Neuronal stem cell (in vitro differentiated cells): ENCODE measurements around the gene SCIMP.
"Not testable (repeated sequence)": the region's sequence is repeated elsewhere in the genome, so short reads cannot be mapped to it uniquely, and the experiment has no call there.

Source experiments
- DNase-seq: peaks from one replicate; pipeline ENCODE4 v3.0.0-alpha.2; 2013; ENCODE audit warnings: low spot score
- H2AFZ ChIP-seq: one replicate; pipeline ENCODE4 v1.6.1; 2013; ENCODE audit warnings: mild to moderate bottlenecking, low read length, inconsistent platforms
- H2AK5ac ChIP-seq: 2 replicates; pipeline ENCODE4 v1.6.1; 2013; ENCODE audit warnings: low read depth, mild to moderate bottlenecking, inconsistent platforms, low read length, moderate library complexity, mixed read lengths
- H2BK120ac ChIP-seq: 2 replicates; pipeline ENCODE4 v1.6.1; 2013; ENCODE audit warnings: low read depth, mild to moderate bottlenecking, inconsistent platforms, low read length, moderate library complexity, mixed read lengths
- H2BK12ac ChIP-seq: one replicate; pipeline ENCODE4 v1.6.1; 2013; ENCODE audit warnings: low read length, inconsistent platforms
- H2BK15ac ChIP-seq: 2 replicates; pipeline ENCODE4 v1.6.1; 2013; ENCODE audit warnings: mild to moderate bottlenecking, low read length, inconsistent platforms, mixed read lengths
- H2BK5ac ChIP-seq: one replicate; pipeline ENCODE4 v1.6.1; 2013; ENCODE audit warnings: inconsistent platforms, mild to moderate bottlenecking, low read length, moderate library complexity
- H3K14ac ChIP-seq: one replicate; pipeline ENCODE4 v1.6.1; 2013; ENCODE audit warnings: low read length, inconsistent platforms
- H3K18ac ChIP-seq: 2 replicates; pipeline ENCODE4 v1.6.1; 2013; ENCODE audit warnings: low read length, inconsistent platforms
- H3K23ac ChIP-seq: 2 replicates; pipeline ENCODE4 v1.6.1; 2013; ENCODE audit warnings: low read depth, mild to moderate bottlenecking, mixed read lengths, low read length, inconsistent platforms; ENCODE audit not compliant: poor library complexity
- H3K27ac ChIP-seq: replicated peaks from 3 replicates; pipeline ENCODE4 v1.5.1; 2013; ENCODE audit warnings: low read length, inconsistent platforms
- H3K27me3 ChIP-seq, 3 experiments: 2 replicates each; pipeline ENCODE4 v1.6.1; 2013; ENCODE audit warnings: low read length in 3 of 3, mild to moderate bottlenecking in 2 of 3, inconsistent platforms in 1 of 3, low read depth in 1 of 3, mixed read lengths in 1 of 3, moderate library complexity in 1 of 3; ENCODE audit not compliant: control insufficient read depth in 3 of 3, insufficient read depth in 3 of 3
- H3K36me3 ChIP-seq, 2 donors: replicated peaks in 1 of 2; 2 replicates each; pipeline ENCODE4 v1.6.1; 2013; ENCODE audit warnings: low read length in 2 of 2; ENCODE audit not compliant: control insufficient read depth in 2 of 2, insufficient read depth in 2 of 2
- H3K4ac ChIP-seq: 2 replicates; pipeline ENCODE4 v1.6.1; 2013; ENCODE audit warnings: inconsistent platforms, mild to moderate bottlenecking, low read length, moderate library complexity
- H3K4me1 ChIP-seq, 2 donors: 1 replicate in 1 of 2; 2 replicates in 1 of 2; pipeline ENCODE4 v1.6.1; 2013; ENCODE audit warnings: low read length in 2 of 2, low read depth in 1 of 2; ENCODE audit not compliant: control insufficient read depth in 2 of 2, insufficient read depth in 1 of 2
- H3K4me2 ChIP-seq: one replicate; pipeline ENCODE4 v1.6.1; 2013; ENCODE audit warnings: mild to moderate bottlenecking, low read length, inconsistent platforms; ENCODE audit not compliant: insufficient read depth, poor library complexity, severe bottlenecking
- H3K4me3 ChIP-seq, 2 donors: 2 replicates each; pipeline ENCODE4 v1.5.1; 2013; ENCODE audit warnings: low read length in 2 of 2, mild to moderate bottlenecking in 2 of 2, inconsistent platforms in 1 of 2, moderate library complexity in 1 of 2
- H3K79me1 ChIP-seq: one replicate; pipeline ENCODE4 v1.6.1; 2013; ENCODE audit warnings: low read depth, mild to moderate bottlenecking, inconsistent platforms, low read length, moderate library complexity
- H3K9ac ChIP-seq: one replicate; pipeline ENCODE4 v1.6.1; 2013; ENCODE audit warnings: mild to moderate bottlenecking, low read depth, low read length, inconsistent platforms; ENCODE audit not compliant: poor library complexity
- H3K9me3 ChIP-seq, 2 donors: replicated peaks in 1 of 2; 2 replicates each; pipeline versions ENCODE3 to v1.6.1; 2013; ENCODE audit warnings: low read length in 2 of 2, mild to moderate bottlenecking in 2 of 2, inconsistent platforms in 1 of 2, low read depth in 1 of 2, mixed read lengths in 1 of 2, moderate library complexity in 1 of 2; ENCODE audit not compliant: control insufficient read depth in 2 of 2, insufficient read depth in 1 of 2
- H4K8ac ChIP-seq: one replicate; pipeline ENCODE4 v1.6.1; 2013; ENCODE audit warnings: low read depth, mild to moderate bottlenecking, inconsistent platforms, low read length, moderate library complexity
- H4K91ac ChIP-seq: one replicate; pipeline ENCODE4 v1.6.1; 2013; ENCODE audit warnings: low read length, low read depth, mild to moderate bottlenecking, inconsistent platforms; ENCODE audit not compliant: poor library complexity
- WGBS, 2 donors: extraction: QIAGEN DNeasy Blood & Tissue Kit; methylation state at CpG; one replicate each; pipeline ENCODE4 v1.1.7; 2013; ENCODE audit warnings: missing lambda C conversion rate in 2 of 2, mixed read lengths in 1 of 2; ENCODE audit not compliant: insufficient read length in 2 of 2, insufficient replicate concordance in 1 of 2; ENCODE audit errors: extremely low coverage in 2 of 2; 5-methylcytosine and 5-hydroxymethylcytosine counted together

The SCIMP gene

GRCh38 chr17:5237541-5238016 is 2.9 kb upstream of the SCIMP start:
- Histone ChIP-seq H3K9me3 (no peaks in the 10 kb centered on the region), H3K79me1 (no peaks in the 10 kb centered on the region), H4K91ac (no peak overlapping the region), H3K23ac (no peak overlapping the region), H3K4ac (no peak overlapping the region), H3K4me2 (no peak overlapping the region), H2BK15ac (no peak overlapping the region), H4K8ac (no peak overlapping the region), H3K9ac (no peak overlapping the region), H3K14ac (no peak overlapping the region), H3K4me3 (no peak overlapping the region), H2BK12ac (no peak overlapping the region), H2AFZ (no peak overlapping the region), H3K27me3 (no peaks in the 10 kb centered on the region), H3K4me1 (no peaks in the 10 kb centered on the region), H3K36me3 (peaks cover 0 to 10% of the 10 kb centered on the region in 2 donors), H3K18ac (no peak overlapping the region), H2AK5ac (no peak overlapping the region), H3K27ac (no peak overlapping the region), H2BK120ac (no peak overlapping the region), H2BK5ac (no peak overlapping the region)
- peak; percentile 37 for DNase-seq
- no CpG with 5 or more reads among the region's 6 CpGs for WGBS, 2 donors

GRCh38 chr17:5236938-5237540 is 2.4 kb upstream of the SCIMP start:
- H3K14ac ChIP-seq = no peak overlapping the region
- H2BK5ac ChIP-seq = no peak overlapping the region
- H3K36me3 ChIP-seq = peaks cover 0 to 10% of the 10 kb centered on the region in 2 donors
- H3K18ac ChIP-seq = no peak overlapping the region
- DNase-seq = no peak
- no peak overlapping the region for H3K23ac ChIP-seq
- H3K27ac ChIP-seq = no peak overlapping the region
- no peaks in the 10 kb centered on the region for H3K9me3 ChIP-seq
- no peak overlapping the region for H3K4ac ChIP-seq
- no peaks in the 10 kb centered on the region for H3K4me1 ChIP-seq
- no peak overlapping the region for H4K91ac ChIP-seq
- no peak overlapping the region for H3K4me2 ChIP-seq
- no CpG with 5 or more reads among the region's 3 CpGs for WGBS, 2 donors
- H3K9ac ChIP-seq = no peak overlapping the region
- H2BK120ac ChIP-seq = no peak overlapping the region
- no peaks in the 10 kb centered on the region for H3K27me3 ChIP-seq
- H3K4me3 ChIP-seq = no peak overlapping the region
- no peak overlapping the region for H4K8ac ChIP-seq
- no peak overlapping the region for H2AFZ ChIP-seq
- no peak overlapping the region for H2BK15ac ChIP-seq
- H2AK5ac ChIP-seq = no peak overlapping the region
- no peaks in the 10 kb centered on the region for H3K79me1 ChIP-seq
- H2BK12ac ChIP-seq = no peak overlapping the region

GRCh38 chr17:5233492-5233891 is 1.2 kb downstream of the SCIMP start:
- WGBS, 2 donors = no CpG with 5 or more reads among the region's 7 CpGs

GRCh38 chr17:5226940-5227878 is 7.5 kb downstream of the SCIMP start:
- no CpG with 5 or more reads among the region's 15 CpGs for WGBS, 2 donors

More at GRCh38 chr17:5233492-5233891, 1.2 kb downstream of the SCIMP start:
- not testable (repeated sequence) for H3K27ac ChIP-seq, H3K79me1 ChIP-seq, H4K91ac ChIP-seq, H2BK5ac ChIP-seq, H3K4me1 ChIP-seq, H3K4me3 ChIP-seq, H2AFZ ChIP-seq, H2BK15ac ChIP-seq, H3K14ac ChIP-seq, H3K9ac ChIP-seq, H3K18ac ChIP-seq, H2BK12ac ChIP-seq, H3K4me2 ChIP-seq, H2BK120ac ChIP-seq, H4K8ac ChIP-seq, H3K23ac ChIP-seq, H3K4ac ChIP-seq, H3K9me3 ChIP-seq, H2AK5ac ChIP-seq, DNase-seq, H3K27me3 ChIP-seq
- H3K36me3 ChIP-seq = peaks cover 3 to 12% of the 10 kb centered on the region in 2 donors

More at GRCh38 chr17:5226940-5227878, 7.5 kb downstream of the SCIMP start:
- Histone ChIP-seq H3K4me1 (no peaks in the 10 kb centered on the region), H3K36me3 (peaks cover 9 to 11% of the 10 kb centered on the region in 2 donors), H3K14ac (no peak overlapping the region), H2BK15ac (no peak overlapping the region), H4K91ac (no peak overlapping the region), H2AFZ (no peak overlapping the region), H3K79me1 (no peaks in the 10 kb centered on the region), H3K4me2 (no peak overlapping the region), H3K4me3 (no peak overlapping the region), H2BK5ac (no peak overlapping the region), H3K18ac (no peak overlapping the region), H3K27ac (no peak overlapping the region), H3K23ac (no peak overlapping the region), H2BK12ac (no peak overlapping the region), H3K9ac (peak overlapping the region; percentile 12), H4K8ac (no peak overlapping the region), H3K9me3 (peaks cover 0 to 3% of the 10 kb centered on the region in 2 donors), H2BK120ac (no peak overlapping the region), H3K4ac (no peak overlapping the region), H2AK5ac (no peak overlapping the region), H3K27me3 (no peaks in the 10 kb centered on the region)
- no peak for DNase-seq
